K562 (cell line): ENCODE results near the gene DHDH. TPM values are rescaled to one million over a fixed set of nuclear protein-coding genes. Genes with fewer than 3 reads are reported as not detected.

Source experiments
- EP300 ChIP-seq: IDR thresholded peaks from 2 replicates; pipeline ENCODE4 v1.6.1; 2012; ENCODE audit warnings: low read length, improper control_type of control experiment
- MLLT1 ChIP-seq, 2 experiments: fragments of 450-650 bp; IDR thresholded peaks; 2 replicates each; pipeline ENCODE4 v1.6.1; 2016
- POLR2B ChIP-seq: fragments of 450-650 bp; IDR thresholded peaks from 2 replicates; pipeline ENCODE4 v1.6.1; 2018; ENCODE audit warnings: low read depth; ENCODE audit not compliant: partially characterized antibody
- TFAP4 ChIP-seq: sonication (generic); formaldehyde crosslinking; IDR thresholded peaks from 2 replicates; pipeline ENCODE4 v1.8.0; 2022; ENCODE audit warnings: missing genetic modification reagents, mild to moderate bottlenecking, moderate library complexity, borderline replicate concordance
- ZBTB33 ChIP-seq: sonication (generic); formaldehyde crosslinking; IDR thresholded peaks from 2 replicates; pipeline ENCODE4 v1.8.1; 2023; ENCODE audit warnings: mild to moderate bottlenecking, missing genetic modification reagents
- ZNF146 ChIP-seq: IDR thresholded peaks from one replicate; pipeline ENCODE4 v1.6.1; 2018; ENCODE audit warnings: missing compliant biosample characterization; ENCODE audit not compliant: unreplicated experiment
- ZNF609 ChIP-seq: sonication (generic); formaldehyde crosslinking; IDR thresholded peaks from 2 replicates; pipeline ENCODE4 v1.8.1; 2023; ENCODE audit warnings: missing genetic modification reagents, mild to moderate bottlenecking, borderline replicate concordance
- polyA plus RNA-seq, 8 experiments: library from polyadenylated mRNA; depleted of rRNA in 4 of 8; stranded (reverse) in 5 of 8; unstranded in 3 of 8; fragments of >200 nt; fragmentation: Nextera tagmentation in 2 of 8; fragmentation: Illumina TruSeq in 1 of 8; extraction: Ambion mirVana in 2 of 8; extraction: Trizol in 1 of 8; gene quantifications; 2 replicates each; pipeline versions ENCODE4 v1.2.1 to v1.2.3, GENCODE V29; 2011 to 2014; ENCODE audit warnings: inconsistent platforms in 1 of 8, missing spikeins in 1 of 8
- total RNA-seq, 7 experiments: library from RNA; depleted of rRNA in 6 of 7; stranded (reverse); fragments of >200 nt in 6 of 7; fragmentation: Illumina TruSeq in 2 of 7; extraction: Trizol in 2 of 7; gene quantifications; 2 replicates each; pipeline versions ENCODE4 v1.2.1 to v1.2.3, GENCODE V29; 2011 to 2021; ENCODE audit warnings: low replicate concordance in 1 of 7
- TF ChIP-seq, protein P1 (sequence below): sonication (generic); formaldehyde crosslinking; IDR thresholded peaks from 2 replicates; pipeline ENCODE4 v1.8.0; 2023; ENCODE audit warnings: mild to moderate bottlenecking, missing genetic modification reagents
- TF ChIP-seq, protein P2 (sequence below): sonication (generic); formaldehyde crosslinking; IDR thresholded peaks from 2 replicates; pipeline ENCODE4 v1.8.0; 2022; ENCODE audit warnings: mild to moderate bottlenecking, missing genetic modification reagents, borderline replicate concordance

Gene DHDH
- total and polyA plus RNA-seq, 9 of the 15 experiments (the other 6 are each of a cell fraction or from before 2014, with no cell fraction given): 0.37 to 1.9 (median 0.87) TPM

GRCh38 chr19:48966541-48967345 is 33.2 kb downstream of the DHDH start (continued):
- TF ChIP-seq, protein P1, sequence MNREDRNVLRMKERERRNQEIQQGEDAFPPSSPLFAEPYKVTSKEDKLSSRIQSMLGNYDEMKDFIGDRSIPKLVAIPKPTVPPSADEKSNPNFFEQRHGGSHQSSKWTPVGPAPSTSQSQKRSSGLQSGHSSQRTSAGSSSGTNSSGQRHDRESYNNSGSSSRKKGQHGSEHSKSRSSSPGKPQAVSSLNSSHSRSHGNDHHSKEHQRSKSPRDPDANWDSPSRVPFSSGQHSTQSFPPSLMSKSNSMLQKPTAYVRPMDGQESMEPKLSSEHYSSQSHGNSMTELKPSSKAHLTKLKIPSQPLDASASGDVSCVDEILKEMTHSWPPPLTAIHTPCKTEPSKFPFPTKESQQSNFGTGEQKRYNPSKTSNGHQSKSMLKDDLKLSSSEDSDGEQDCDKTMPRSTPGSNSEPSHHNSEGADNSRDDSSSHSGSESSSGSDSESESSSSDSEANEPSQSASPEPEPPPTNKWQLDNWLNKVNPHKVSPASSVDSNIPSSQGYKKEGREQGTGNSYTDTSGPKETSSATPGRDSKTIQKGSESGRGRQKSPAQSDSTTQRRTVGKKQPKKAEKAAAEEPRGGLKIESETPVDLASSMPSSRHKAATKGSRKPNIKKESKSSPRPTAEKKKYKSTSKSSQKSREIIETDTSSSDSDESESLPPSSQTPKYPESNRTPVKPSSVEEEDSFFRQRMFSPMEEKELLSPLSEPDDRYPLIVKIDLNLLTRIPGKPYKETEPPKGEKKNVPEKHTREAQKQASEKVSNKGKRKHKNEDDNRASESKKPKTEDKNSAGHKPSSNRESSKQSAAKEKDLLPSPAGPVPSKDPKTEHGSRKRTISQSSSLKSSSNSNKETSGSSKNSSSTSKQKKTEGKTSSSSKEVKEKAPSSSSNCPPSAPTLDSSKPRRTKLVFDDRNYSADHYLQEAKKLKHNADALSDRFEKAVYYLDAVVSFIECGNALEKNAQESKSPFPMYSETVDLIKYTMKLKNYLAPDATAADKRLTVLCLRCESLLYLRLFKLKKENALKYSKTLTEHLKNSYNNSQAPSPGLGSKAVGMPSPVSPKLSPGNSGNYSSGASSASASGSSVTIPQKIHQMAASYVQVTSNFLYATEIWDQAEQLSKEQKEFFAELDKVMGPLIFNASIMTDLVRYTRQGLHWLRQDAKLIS (CRISPR knock-in tag): no peak; the same call in 1 of the 2 replicates
- no peak for TF ChIP-seq EP300
- TF ChIP-seq, protein P2, sequence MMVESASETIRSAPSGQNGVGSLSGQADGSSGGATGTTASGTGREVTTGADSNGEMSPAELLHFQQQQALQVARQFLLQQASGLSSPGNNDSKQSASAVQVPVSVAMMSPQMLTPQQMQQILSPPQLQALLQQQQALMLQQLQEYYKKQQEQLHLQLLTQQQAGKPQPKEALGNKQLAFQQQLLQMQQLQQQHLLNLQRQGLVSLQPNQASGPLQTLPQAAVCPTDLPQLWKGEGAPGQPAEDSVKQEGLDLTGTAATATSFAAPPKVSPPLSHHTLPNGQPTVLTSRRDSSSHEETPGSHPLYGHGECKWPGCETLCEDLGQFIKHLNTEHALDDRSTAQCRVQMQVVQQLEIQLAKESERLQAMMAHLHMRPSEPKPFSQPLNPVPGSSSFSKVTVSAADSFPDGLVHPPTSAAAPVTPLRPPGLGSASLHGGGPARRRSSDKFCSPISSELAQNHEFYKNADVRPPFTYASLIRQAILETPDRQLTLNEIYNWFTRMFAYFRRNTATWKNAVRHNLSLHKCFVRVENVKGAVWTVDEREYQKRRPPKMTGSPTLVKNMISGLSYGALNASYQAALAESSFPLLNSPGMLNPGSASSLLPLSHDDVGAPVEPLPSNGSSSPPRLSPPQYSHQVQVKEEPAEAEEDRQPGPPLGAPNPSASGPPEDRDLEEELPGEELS (CRISPR knock-in tag): peak; percentile 68; the same call in 1 of the 2 replicates
- 0 out of 2 replicates have a peak, but pooled peaks have one; percentile 4 for TF ChIP-seq TFAP4 (CRISPR knock-in tag)
- TF ChIP-seq POLR2B: peak; percentile 39
- 0 out of 2 replicates have a peak, but pooled peaks have one; percentile 13 for TF ChIP-seq ZBTB33 (CRISPR knock-in tag)
- TF ChIP-seq MLLT1 (IDR thresholded peaks at IDR 0.05): peak; percentile 8 to 87; a peak in 2 of 4 replicates
- no peak; the same call in 1 of the 2 replicates for TF ChIP-seq ZNF609 (CRISPR knock-in tag)
- TF ChIP-seq ZNF146: no peak
